ENCODE results near the gene SERPINA4. TPM values are rescaled to one million over a fixed set of nuclear protein-coding genes. Genes with fewer than 3 reads are reported as not detected.

Gene SERPINA4
- total and polyA plus RNA-seq, 2 experiments from 2014 or later: not detected

GRCh38 chr14:94583557-94583956 lies 22.3 kb downstream of the SERPINA4 start:
- H3K27me3 Mint-ChIP-seq (ENCODE audit: insufficient read depth, low read depth, poor library complexity): peaks cover 5% of the 10 kb centered on the region

More at GRCh38 chr14:94583557-94583956, 22.3 kb downstream of the SERPINA4 start:
- H3K4me2 ChIP-seq: no peak overlapping the region
- no peaks in the 10 kb centered on the region for H4K20me1 ChIP-seq (replicated peaks; ENCODE audit: insufficient read depth)
- no peak overlapping the region for H3K27ac Mint-ChIP-seq
- H3K4me1 ChIP-seq (ENCODE audit: insufficient read depth): no peaks in the 10 kb centered on the region
- no peak overlapping the region for H3K4me3 Mint-ChIP-seq
- H2AFZ ChIP-seq: no peak overlapping the region
- DNase-seq (ENCODE audit: low spot score): no peak
- peaks cover 6% of the 10 kb centered on the region; the same call in 2 of the 3 replicates for H3K4me1 Mint-ChIP-seq
- H3K79me2 ChIP-seq (replicated peaks; ENCODE audit: insufficient read depth): no peaks in the 10 kb centered on the region
- H3K27ac ChIP-seq (ENCODE audit: low read depth): no peak overlapping the region
- no peak overlapping the region for H3K4me3 ChIP-seq
- H3F3A ChIP-seq (replicated peaks; ENCODE audit: low read depth): no peaks in the 10 kb centered on the region
- H3K9me2 ChIP-seq (ENCODE audit: insufficient read depth): no peaks in the 10 kb centered on the region
- no peaks in the 10 kb centered on the region for H3K36me3 ChIP-seq (ENCODE audit: insufficient read depth)
- ATAC-seq: no peak
- H3K27me3 ChIP-seq (ENCODE audit: insufficient read depth): no peaks in the 10 kb centered on the region
- peaks cover 8% of the 10 kb centered on the region; the same call in 2 of the 3 replicates for H3K36me3 Mint-ChIP-seq (ENCODE audit: low read depth)
- TF ChIP-seq NANOG (IDR thresholded peaks at IDR 0.05; ENCODE audit: borderline replicate concordance) (no peak), CREB1 (CRISPR knock-in tag; IDR thresholded peaks at IDR 0.05; ENCODE audit: low read depth) (no peak), ZNF331 (CRISPR knock-in tag; IDR thresholded peaks at IDR 0.05; ENCODE audit: low read depth) (no peak), POLR2AphosphoS5 (IDR thresholded peaks at IDR 0.05; ENCODE audit: low read depth) (no peak), JUNB (IDR thresholded peaks at IDR 0.05; ENCODE audit: unreplicated experiment) (no peak), ZNF114 (CRISPR knock-in tag; IDR thresholded peaks at IDR 0.05) (no peak), EZH2phosphoT487 (IDR thresholded peaks at IDR 0.05; ENCODE audit: unreplicated experiment) (no peak), EZH2 (IDR thresholded peaks at IDR 0.05; ENCODE audit: low read depth, unreplicated experiment) (no peak), CTCF (conservative IDR thresholded peaks at IDR 0.05; ENCODE audit: low read depth in 2 of 2) (no peak), STAT1 (IDR thresholded peaks at IDR 0.05; ENCODE audit: unreplicated experiment) (no peak)
- TF ChIP-seq, protein P1, sequence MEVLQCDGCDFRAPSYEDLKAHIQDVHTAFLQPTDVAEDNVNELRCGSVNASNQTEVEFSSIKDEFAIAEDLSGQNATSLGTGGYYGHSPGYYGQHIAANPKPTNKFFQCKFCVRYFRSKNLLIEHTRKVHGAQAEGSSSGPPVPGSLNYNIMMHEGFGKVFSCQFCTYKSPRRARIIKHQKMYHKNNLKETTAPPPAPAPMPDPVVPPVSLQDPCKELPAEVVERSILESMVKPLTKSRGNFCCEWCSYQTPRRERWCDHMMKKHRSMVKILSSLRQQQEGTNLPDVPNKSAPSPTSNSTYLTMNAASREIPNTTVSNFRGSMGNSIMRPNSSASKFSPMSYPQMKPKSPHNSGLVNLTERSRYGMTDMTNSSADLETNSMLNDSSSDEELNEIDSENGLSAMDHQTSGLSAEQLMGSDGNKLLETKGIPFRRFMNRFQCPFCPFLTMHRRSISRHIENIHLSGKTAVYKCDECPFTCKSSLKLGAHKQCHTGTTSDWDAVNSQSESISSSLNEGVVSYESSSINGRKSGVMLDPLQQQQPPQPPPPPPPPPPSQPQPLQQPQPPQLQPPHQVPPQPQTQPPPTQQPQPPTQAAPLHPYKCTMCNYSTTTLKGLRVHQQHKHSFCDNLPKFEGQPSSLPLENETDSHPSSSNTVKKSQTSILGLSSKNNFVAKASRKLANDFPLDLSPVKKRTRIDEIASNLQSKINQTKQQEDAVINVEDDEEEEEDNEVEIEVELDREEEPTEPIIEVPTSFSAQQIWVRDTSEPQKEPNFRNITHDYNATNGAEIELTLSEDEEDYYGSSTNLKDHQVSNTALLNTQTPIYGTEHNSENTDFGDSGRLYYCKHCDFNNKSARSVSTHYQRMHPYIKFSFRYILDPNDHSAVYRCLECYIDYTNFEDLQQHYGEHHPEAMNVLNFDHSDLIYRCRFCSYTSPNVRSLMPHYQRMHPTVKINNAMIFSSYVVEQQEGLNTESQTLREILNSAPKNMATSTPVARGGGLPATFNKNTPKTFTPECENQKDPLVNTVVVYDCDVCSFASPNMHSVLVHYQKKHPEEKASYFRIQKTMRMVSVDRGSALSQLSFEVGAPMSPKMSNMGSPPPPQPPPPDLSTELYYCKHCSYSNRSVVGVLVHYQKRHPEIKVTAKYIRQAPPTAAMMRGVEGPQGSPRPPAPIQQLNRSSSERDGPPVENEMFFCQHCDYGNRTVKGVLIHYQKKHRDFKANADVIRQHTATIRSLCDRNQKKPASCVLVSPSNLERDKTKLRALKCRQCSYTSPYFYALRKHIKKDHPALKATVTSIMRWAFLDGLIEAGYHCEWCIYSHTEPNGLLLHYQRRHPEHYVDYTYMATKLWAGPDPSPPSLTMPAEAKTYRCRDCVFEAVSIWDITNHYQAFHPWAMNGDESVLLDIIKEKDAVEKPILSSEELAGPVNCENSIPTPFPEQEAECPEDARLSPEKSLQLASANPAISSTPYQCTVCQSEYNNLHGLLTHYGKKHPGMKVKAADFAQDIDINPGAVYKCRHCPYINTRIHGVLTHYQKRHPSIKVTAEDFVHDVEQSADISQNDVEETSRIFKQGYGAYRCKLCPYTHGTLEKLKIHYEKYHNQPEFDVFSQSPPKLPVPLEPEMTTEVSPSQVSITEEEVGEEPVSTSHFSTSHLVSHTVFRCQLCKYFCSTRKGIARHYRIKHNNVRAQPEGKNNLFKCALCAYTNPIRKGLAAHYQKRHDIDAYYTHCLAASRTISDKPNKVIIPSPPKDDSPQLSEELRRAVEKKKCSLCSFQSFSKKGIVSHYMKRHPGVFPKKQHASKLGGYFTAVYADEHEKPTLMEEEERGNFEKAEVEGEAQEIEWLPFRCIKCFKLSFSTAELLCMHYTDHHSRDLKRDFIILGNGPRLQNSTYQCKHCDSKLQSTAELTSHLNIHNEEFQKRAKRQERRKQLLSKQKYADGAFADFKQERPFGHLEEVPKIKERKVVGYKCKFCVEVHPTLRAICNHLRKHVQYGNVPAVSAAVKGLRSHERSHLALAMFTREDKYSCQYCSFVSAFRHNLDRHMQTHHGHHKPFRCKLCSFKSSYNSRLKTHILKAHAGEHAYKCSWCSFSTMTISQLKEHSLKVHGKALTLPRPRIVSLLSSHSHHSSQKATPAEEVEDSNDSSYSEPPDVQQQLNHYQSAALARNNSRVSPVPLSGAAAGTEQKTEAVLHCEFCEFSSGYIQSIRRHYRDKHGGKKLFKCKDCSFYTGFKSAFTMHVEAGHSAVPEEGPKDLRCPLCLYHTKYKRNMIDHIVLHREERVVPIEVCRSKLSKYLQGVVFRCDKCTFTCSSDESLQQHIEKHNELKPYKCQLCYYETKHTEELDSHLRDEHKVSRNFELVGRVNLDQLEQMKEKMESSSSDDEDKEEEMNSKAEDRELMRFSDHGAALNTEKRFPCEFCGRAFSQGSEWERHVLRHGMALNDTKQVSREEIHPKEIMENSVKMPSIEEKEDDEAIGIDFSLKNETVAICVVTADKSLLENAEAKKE (CRISPR knock-in tag; IDR thresholded peaks at IDR 0.05): no peak
- TF ChIP-seq, protein P2, sequence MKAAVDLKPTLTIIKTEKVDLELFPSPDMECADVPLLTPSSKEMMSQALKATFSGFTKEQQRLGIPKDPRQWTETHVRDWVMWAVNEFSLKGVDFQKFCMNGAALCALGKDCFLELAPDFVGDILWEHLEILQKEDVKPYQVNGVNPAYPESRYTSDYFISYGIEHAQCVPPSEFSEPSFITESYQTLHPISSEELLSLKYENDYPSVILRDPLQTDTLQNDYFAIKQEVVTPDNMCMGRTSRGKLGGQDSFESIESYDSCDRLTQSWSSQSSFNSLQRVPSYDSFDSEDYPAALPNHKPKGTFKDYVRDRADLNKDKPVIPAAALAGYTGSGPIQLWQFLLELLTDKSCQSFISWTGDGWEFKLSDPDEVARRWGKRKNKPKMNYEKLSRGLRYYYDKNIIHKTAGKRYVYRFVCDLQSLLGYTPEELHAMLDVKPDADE (IDR thresholded peaks at IDR 0.05): no peak
- TF ChIP-seq, protein P3, sequence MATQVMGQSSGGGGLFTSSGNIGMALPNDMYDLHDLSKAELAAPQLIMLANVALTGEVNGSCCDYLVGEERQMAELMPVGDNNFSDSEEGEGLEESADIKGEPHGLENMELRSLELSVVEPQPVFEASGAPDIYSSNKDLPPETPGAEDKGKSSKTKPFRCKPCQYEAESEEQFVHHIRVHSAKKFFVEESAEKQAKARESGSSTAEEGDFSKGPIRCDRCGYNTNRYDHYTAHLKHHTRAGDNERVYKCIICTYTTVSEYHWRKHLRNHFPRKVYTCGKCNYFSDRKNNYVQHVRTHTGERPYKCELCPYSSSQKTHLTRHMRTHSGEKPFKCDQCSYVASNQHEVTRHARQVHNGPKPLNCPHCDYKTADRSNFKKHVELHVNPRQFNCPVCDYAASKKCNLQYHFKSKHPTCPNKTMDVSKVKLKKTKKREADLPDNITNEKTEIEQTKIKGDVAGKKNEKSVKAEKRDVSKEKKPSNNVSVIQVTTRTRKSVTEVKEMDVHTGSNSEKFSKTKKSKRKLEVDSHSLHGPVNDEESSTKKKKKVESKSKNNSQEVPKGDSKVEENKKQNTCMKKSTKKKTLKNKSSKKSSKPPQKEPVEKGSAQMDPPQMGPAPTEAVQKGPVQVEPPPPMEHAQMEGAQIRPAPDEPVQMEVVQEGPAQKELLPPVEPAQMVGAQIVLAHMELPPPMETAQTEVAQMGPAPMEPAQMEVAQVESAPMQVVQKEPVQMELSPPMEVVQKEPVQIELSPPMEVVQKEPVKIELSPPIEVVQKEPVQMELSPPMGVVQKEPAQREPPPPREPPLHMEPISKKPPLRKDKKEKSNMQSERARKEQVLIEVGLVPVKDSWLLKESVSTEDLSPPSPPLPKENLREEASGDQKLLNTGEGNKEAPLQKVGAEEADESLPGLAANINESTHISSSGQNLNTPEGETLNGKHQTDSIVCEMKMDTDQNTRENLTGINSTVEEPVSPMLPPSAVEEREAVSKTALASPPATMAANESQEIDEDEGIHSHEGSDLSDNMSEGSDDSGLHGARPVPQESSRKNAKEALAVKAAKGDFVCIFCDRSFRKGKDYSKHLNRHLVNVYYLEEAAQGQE (IDR thresholded peaks at IDR 0.05; ENCODE audit: unreplicated experiment): no peak
- H3K9me3 Mint-ChIP-seq: peaks cover 28% of the 10 kb centered on the region

All from GM23338 (cell line).